ENCODE data around the gene ZGPAT. TPM values are rescaled to one million over a fixed set of nuclear protein-coding genes. Genes with fewer than 3 reads are reported as not detected.

ZGPAT gene
- total and polyA plus RNA-seq, 2 donors = 16.5 to 66.6 TPM

DNA sequence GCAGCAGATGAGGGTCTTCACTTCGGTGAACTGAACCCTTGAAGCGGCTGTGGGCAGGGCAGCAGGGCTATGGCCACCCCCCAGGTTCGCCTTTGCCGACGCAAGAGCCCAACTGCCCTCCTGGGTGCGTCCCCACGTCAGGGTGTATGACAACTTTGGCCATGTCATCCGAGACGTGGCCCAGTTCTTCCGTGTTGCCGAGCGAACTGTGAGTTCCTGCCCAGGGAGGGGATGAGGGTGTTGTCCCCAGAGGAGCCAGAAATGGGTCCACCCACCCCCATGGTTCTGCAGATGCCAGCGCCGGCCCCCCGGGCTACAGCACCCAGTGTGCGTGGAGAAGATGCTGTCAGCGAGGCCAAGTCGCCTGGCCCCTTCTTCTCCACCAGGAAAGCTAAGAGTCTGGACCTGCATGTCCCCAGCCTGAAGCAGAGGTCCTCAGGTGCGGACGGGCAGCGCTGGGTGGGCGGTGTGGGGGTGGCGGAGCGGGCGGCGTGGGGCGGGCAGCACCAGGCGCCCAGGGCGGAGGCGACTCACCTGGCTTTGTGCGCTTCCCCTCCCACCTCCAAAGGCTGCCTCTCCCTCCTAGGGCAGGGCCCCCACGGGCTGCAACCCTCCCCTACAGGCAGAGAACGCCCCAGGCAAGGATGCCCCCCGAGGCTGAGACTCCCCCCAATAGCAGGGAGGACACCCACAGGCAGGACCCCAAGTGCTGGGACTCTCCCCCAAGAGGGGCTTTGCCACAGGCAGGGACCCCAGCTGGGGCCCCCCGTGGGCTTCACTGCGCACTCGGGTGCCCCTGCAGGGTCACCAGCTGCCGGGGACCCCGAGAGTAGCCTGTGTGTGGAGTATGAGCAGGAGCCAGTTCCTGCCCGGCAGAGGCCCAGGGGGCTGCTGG is 17.6 kb upstream of the ZGPAT start:
- Histone ChIP-seq H3K36me3 (ENCODE audit: control insufficient read depth in 2 of 2, insufficient read depth in 2 of 2, low read length in 1 of 2) (peaks cover 8 to 22% of the 10 kb centered on the region in 2 donors), H3K4me3 (ENCODE audit: low read length in 2 of 2) (no peak overlapping the region), H3K27ac (ENCODE audit: low read depth in 1 of 2, low read length in 1 of 2) (no peak overlapping the region), H3K27me3 (ENCODE audit: control insufficient read depth in 2 of 2, insufficient read depth in 1 of 2, low read length in 1 of 2) (peaks cover 0 to 9% of the 10 kb centered on the region in 2 donors), H3K4me1 (ENCODE audit: control insufficient read depth in 2 of 2, insufficient read depth in 2 of 2, low read length in 2 of 2) (peaks cover 0 to 21% of the 10 kb centered on the region in 2 donors), H3K9me3 (ENCODE audit: control insufficient read depth in 2 of 2, insufficient read depth in 1 of 2, low read length in 1 of 2) (no peaks in the 10 kb centered on the region)
- 95% methylated on average over 40 of the region's 40 CpGs for WGBS
- DNase-seq (ENCODE audit: low read depth in 6 of 9, low spot score in 9 of 9) = no peak

DNA sequence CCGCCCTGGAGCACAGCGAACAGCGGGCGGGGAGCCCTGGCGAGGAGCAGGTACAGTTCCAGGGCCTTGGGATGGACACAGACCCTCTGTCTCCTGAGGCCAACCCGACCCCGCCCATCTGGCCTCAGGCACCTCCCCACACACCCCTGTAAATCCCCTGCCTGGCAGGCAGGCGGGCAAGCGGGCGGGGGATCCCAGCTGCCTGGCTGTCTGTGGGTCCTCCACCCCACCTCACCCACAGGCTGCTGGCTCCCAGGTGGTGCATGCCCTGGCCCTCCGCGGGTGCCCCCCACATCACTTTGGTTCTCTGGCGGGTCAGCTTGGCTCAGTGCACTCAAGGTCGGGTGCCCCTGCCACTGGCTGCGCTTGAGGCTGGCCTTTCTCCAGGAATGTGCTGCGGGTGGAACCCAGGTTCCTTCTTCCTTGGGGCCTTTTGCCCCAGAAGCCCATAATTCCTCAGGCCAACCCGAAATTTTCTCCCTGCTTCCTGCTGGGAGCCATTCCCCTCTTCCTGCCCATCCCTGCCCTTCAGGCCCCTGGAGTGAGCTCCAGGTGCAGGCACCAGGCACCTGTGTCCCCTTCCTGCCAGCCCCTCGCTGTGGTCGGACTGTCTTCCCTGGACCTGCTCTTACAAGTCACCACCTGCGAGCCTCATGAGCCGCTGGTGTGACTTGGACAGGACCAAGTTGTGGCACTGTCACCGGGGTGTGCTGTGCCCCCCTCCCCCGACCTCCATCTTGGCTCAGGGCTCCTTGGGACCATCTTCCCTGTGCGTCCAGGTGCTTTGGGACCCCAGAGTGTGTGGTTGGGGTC is 16.7 kb upstream of the ZGPAT start:
- Histone ChIP-seq H3K36me3 (ENCODE audit: control insufficient read depth in 2 of 2, insufficient read depth in 2 of 2, low read length in 1 of 2) (peaks cover 8 to 26% of the 10 kb centered on the region in 2 donors), H3K4me1 (ENCODE audit: control insufficient read depth in 2 of 2, insufficient read depth in 2 of 2, low read length in 2 of 2) (peaks cover 5 to 29% of the 10 kb centered on the region in 2 donors), H3K27ac (ENCODE audit: low read depth in 1 of 2, low read length in 1 of 2) (no peak overlapping the region), H3K4me3 (ENCODE audit: low read length in 2 of 2) (no peak overlapping the region), H3K9me3 (ENCODE audit: control insufficient read depth in 2 of 2, insufficient read depth in 1 of 2, low read length in 1 of 2) (no peaks in the 10 kb centered on the region), H3K27me3 (ENCODE audit: control insufficient read depth in 2 of 2, insufficient read depth in 1 of 2, low read length in 1 of 2) (peaks cover 0 to 9% of the 10 kb centered on the region in 2 donors)
- WGBS = 91% methylated on average over 24 of the region's 24 CpGs
- DNase-seq (ENCODE audit: low read depth in 6 of 9, low spot score in 9 of 9) = no peak

DNA sequence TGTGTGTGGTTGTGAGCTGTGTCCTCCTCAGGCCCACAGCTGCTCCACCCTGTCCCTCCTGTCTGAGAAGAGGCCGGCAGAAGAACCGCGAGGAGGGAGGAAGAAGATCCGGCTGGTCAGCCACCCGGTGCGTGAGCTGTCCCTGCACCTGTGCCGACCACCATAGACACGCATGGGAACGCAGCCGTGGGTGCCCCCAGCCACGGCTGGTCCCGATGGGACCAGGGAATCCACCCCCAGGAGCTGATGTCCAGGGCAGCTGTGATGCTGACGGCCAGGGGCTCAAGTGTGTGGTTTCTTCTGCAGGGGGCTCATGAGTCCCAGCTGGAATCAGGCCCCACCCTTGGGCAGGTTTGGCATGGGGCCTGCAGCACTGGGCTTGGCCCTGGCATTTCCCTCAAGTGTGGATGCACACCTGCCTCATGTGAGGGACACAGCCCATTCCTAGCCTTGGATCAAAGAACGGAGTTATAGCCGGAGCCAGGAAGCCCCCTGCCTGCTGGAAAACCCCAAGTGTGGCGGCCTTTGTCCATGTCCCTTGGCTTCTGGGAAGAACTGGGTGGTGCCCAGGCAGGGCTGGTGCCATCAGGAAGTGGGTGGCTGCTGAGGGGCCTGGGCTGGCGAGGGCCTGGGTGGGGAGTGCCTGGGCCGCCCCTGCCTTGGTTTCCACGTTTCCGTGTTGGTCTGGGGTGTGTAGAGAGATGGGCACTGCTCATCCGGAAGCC is 16.0 kb upstream of the ZGPAT start:
- Histone ChIP-seq H3K36me3 (ENCODE audit: control insufficient read depth in 2 of 2, insufficient read depth in 2 of 2, low read length in 1 of 2) (peaks cover 8 to 26% of the 10 kb centered on the region in 2 donors), H3K4me1 (ENCODE audit: control insufficient read depth in 2 of 2, insufficient read depth in 2 of 2, low read length in 2 of 2) (peaks cover 10 to 31% of the 10 kb centered on the region in 2 donors), H3K27ac (ENCODE audit: low read depth in 1 of 2, low read length in 1 of 2) (no peak overlapping the region)

DNA sequence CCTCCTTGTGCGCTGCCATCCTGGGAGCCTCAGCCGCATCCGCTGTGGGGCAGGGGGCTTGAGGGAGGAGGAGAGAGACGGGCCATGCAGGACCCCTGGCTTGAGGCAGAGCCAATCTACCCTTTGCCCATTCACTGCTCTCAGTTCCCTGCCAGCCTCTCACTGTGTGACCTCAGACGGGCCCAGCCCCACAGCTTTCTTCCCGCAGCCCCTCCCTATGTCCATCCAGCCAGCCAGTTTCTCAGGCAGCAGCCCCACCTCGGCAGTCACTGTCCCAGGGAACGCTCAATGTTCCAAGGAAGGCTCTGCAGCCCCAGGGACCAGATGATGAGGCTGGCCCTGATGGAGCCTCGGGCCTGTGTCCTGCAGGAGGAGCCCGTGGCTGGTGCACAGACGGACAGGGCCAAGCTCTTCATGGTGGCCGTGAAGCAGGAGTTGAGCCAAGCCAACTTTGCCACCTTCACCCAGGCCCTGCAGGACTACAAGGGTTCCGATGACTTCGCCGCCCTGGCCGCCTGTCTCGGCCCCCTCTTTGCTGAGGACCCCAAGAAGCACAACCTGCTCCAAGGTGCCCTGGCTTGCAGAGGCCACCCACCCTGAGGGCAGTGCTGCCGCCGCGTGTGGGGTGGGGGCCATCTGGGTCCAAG is 15.3 kb upstream of the ZGPAT start:
- peak overlapping the region in 1 of 2 donors; percentile 11 for H3K27ac ChIP-seq (ENCODE audit: low read depth in 1 of 2, low read length in 1 of 2)
- H3K4me1 ChIP-seq (ENCODE audit: control insufficient read depth in 2 of 2, insufficient read depth in 2 of 2, low read length in 2 of 2) = peaks cover 15 to 31% of the 10 kb centered on the region in 2 donors
- no peak overlapping the region for H3K4me3 ChIP-seq (ENCODE audit: low read length in 2 of 2)
- DNase-seq (ENCODE audit: low read depth in 6 of 9, low spot score in 9 of 9) = no peak
- no peaks in the 10 kb centered on the region for H3K9me3 ChIP-seq (ENCODE audit: control insufficient read depth in 2 of 2, insufficient read depth in 1 of 2, low read length in 1 of 2)
- WGBS = 95% methylated on average over 20 of the region's 20 CpGs
- peaks cover 0 to 5% of the 10 kb centered on the region in 2 donors for H3K27me3 ChIP-seq (ENCODE audit: control insufficient read depth in 2 of 2, insufficient read depth in 1 of 2, low read length in 1 of 2)
- peaks cover 8 to 26% of the 10 kb centered on the region in 2 donors for H3K36me3 ChIP-seq (ENCODE audit: control insufficient read depth in 2 of 2, insufficient read depth in 2 of 2, low read length in 1 of 2)

More for the DNA sequence above, 16.0 kb upstream of the ZGPAT start:
- H3K4me3 ChIP-seq (ENCODE audit: low read length in 2 of 2) = no peak overlapping the region
- no peak for DNase-seq (ENCODE audit: low read depth in 6 of 9, low spot score in 9 of 9)
- peaks cover 0 to 6% of the 10 kb centered on the region in 2 donors for H3K27me3 ChIP-seq (ENCODE audit: control insufficient read depth in 2 of 2, insufficient read depth in 1 of 2, low read length in 1 of 2)
- 96% methylated on average over 21 of the region's 21 CpGs for WGBS
- no peaks in the 10 kb centered on the region for H3K9me3 ChIP-seq (ENCODE audit: control insufficient read depth in 2 of 2, insufficient read depth in 1 of 2, low read length in 1 of 2)

DNA sequence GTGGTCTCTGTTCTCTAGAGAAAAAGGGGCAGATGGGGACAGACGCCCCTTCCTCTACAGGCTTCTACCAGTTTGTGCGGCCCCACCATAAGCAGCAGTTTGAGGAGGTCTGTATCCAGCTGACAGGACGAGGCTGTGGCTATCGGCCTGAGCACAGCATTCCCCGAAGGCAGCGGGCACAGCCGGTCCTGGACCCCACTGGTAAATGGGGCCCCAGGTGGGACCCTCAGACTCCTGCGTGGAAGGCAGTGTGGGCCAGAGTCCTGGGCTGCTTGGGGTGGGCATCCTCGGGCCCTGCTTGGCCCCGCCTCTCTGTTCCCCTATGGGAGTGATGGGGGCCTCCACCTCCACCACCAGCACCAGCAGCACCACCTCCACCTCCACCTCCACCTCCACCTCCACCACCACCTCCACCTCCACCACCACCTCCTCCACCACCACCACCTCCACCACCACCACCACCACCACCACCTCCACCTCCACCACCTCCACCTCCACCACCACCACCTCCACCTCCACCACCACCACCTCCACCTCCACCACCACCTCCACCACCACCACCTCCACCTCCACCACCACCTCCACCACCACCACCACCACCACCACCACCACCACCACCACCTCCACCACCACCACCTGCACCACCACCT is 14.6 kb upstream of the ZGPAT start:
- 94% methylated on average over 10 of the region's 10 CpGs for WGBS
- H3K9me3 ChIP-seq (ENCODE audit: control insufficient read depth in 2 of 2, insufficient read depth in 1 of 2, low read length in 1 of 2) = no peaks in the 10 kb centered on the region
- no peak overlapping the region for H3K27ac ChIP-seq (ENCODE audit: low read depth in 1 of 2, low read length in 1 of 2)
- H3K27me3 ChIP-seq (ENCODE audit: control insufficient read depth in 2 of 2, insufficient read depth in 1 of 2, low read length in 1 of 2) = peaks cover 0 to 5% of the 10 kb centered on the region in 2 donors
- DNase-seq (ENCODE audit: low read depth in 6 of 9, low spot score in 9 of 9) = no peak
- H3K4me3 ChIP-seq (ENCODE audit: low read length in 2 of 2) = no peak overlapping the region
- H3K4me1 ChIP-seq (ENCODE audit: control insufficient read depth in 2 of 2, insufficient read depth in 2 of 2, low read length in 2 of 2) = peaks cover 15 to 32% of the 10 kb centered on the region in 2 donors
- H3K36me3 ChIP-seq (ENCODE audit: control insufficient read depth in 2 of 2, insufficient read depth in 2 of 2, low read length in 1 of 2) = peaks cover 10 to 29% of the 10 kb centered on the region in 2 donors

DNA sequence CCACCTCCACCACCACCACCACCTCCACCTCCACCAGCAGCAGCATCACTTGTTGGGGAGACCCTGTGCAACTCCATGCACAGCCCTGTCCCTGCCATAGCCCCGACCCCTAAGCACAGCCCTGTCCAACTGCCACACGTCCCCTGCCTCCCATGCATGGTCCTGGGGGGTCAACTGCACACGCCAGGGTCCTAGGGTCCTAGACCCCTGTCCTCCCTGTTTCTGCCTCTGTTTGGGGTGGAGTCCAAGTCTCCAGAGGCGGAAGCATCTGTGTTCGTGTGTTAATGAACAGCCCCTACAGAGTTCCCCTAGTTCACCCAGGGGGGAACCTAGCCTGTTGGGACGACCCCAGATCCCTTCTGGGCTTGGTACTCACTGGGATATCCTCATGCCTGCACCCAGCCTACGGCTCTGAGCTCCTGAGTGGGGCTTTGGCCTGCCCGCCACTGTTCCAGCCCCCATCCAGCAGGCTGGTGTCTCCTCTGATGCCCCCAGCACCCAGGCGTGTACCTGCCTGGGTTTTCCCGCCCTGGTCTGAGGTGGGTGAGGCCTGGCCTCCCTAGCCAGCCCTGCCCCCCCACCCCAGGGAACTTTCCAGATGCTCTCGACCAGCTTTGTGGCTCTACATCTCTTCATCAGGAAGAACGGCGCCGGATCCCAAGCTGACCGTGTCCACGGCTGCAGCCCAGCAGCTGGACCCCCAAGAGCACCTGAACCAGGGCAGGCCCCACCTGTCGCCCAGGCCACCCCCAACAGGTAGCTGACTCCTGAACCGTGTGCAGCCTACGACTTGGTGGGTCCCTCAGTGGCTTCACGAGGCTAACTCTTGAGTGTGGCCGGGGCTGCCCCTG is 13.9 kb upstream of the ZGPAT start:
- no peaks in the 10 kb centered on the region for H3K9me3 ChIP-seq (ENCODE audit: control insufficient read depth in 2 of 2, insufficient read depth in 1 of 2, low read length in 1 of 2)
- H3K4me3 ChIP-seq (ENCODE audit: low read length in 2 of 2) = no peak overlapping the region
- 95% methylated on average over 21 of the region's 21 CpGs for WGBS
- peaks cover 10 to 31% of the 10 kb centered on the region in 2 donors for H3K36me3 ChIP-seq (ENCODE audit: control insufficient read depth in 2 of 2, insufficient read depth in 2 of 2, low read length in 1 of 2)
- no peak for DNase-seq (ENCODE audit: low read depth in 6 of 9, low spot score in 9 of 9)
- H3K27me3 ChIP-seq (ENCODE audit: control insufficient read depth in 2 of 2, insufficient read depth in 1 of 2, low read length in 1 of 2) = peaks cover 0 to 5% of the 10 kb centered on the region in 2 donors
- H3K27ac ChIP-seq (ENCODE audit: low read depth in 1 of 2, low read length in 1 of 2) = no peak overlapping the region
- peaks cover 15 to 32% of the 10 kb centered on the region in 2 donors for H3K4me1 ChIP-seq (ENCODE audit: control insufficient read depth in 2 of 2, insufficient read depth in 2 of 2, low read length in 2 of 2)

DNA sequence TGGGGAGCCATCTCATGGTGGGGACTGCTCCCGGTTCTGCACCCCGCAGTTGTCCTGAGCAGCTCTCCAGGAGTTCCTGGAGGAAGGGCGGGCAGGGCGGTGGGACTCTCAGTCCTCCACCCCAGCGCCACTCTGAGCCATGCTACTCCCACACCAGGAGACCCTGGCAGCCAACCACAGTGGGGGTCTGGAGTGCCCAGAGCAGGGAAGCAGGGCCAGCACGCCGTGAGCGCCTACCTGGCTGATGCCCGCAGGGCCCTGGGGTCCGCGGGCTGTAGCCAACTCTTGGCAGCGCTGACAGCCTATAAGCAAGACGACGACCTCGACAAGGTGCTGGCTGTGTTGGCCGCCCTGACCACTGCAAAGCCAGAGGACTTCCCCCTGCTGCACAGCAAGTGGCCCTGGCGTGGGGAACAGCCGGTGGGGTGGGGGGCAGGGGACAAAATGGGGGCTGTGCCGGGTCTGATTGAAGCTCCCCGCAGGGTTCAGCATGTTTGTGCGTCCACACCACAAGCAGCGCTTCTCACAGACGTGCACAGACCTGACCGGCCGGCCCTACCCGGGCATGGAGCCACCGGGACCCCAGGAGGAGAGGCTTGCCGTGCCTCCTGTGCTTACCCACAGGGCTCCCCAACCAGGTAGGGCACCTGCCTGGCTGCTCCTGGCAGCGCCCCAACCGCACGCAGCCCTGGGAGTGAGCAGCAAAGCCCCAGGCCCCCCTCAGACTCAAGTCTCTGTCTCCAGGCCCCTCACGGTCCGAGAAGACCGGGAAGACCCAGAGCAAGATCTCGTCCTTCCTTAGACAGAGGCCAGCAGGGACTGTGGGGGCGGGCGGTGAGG is 13.0 kb upstream of the ZGPAT start:
- peaks cover 14 to 31% of the 10 kb centered on the region in 2 donors for H3K36me3 ChIP-seq (ENCODE audit: control insufficient read depth in 2 of 2, insufficient read depth in 2 of 2, low read length in 1 of 2)
- no peak overlapping the region for H3K27ac ChIP-seq (ENCODE audit: low read depth in 1 of 2, low read length in 1 of 2)
- DNase-seq (ENCODE audit: low read depth in 6 of 9, low spot score in 9 of 9) = no peak
- no peaks in the 10 kb centered on the region for H3K9me3 ChIP-seq (ENCODE audit: control insufficient read depth in 2 of 2, insufficient read depth in 1 of 2, low read length in 1 of 2)
- 96% methylated on average over 37 of the region's 37 CpGs for WGBS
- H3K4me3 ChIP-seq (ENCODE audit: low read length in 2 of 2) = no peak overlapping the region
- peaks cover 0 to 5% of the 10 kb centered on the region in 2 donors for H3K27me3 ChIP-seq (ENCODE audit: control insufficient read depth in 2 of 2, insufficient read depth in 1 of 2, low read length in 1 of 2)
- peaks cover 15 to 38% of the 10 kb centered on the region in 2 donors for H3K4me1 ChIP-seq (ENCODE audit: control insufficient read depth in 2 of 2, insufficient read depth in 2 of 2, low read length in 2 of 2)

Data from thymus (tissue), 11 donors.